CD4-positive, CD25-positive, alpha-beta regulatory T cell (primary cell): Measurements from ENCODE around the gene GRIK1. TPM values are rescaled to one million over a fixed set of nuclear protein-coding genes. Genes with fewer than 3 reads are reported as not detected.

Source experiments
- ATAC-seq, 2 donors: fragments of 150-1000 bp; cut with Tn5 transposase; one replicate each; pipeline ENCODE4 v1.10.0; 2021; ENCODE audit warnings: low read depth in 2 of 2, moderate number of reproducible peaks in 2 of 2, moderate library complexity in 1 of 2
- DNase-seq, 3 donors: peaks; one replicate each; pipeline versions ENCODE4 v3.0.0 to v3.0.0-alpha.2; 2012 to 2022; ENCODE audit warnings: mixed read lengths in 1 of 3
- H3K27ac ChIP-seq: one replicate; pipeline ENCODE4 v1.7.0; 2013; ENCODE audit warnings: mild to moderate bottlenecking, low read length; ENCODE audit not compliant: insufficient read depth, poor library complexity, severe bottlenecking
- H3K27me3 ChIP-seq: one replicate; pipeline ENCODE4 v1.7.0; 2013; ENCODE audit warnings: low read length; ENCODE audit not compliant: control insufficient read depth, insufficient read depth
- H3K36me3 ChIP-seq: one replicate; pipeline ENCODE4 v1.7.0; 2013; ENCODE audit warnings: mild to moderate bottlenecking, low read length, moderate library complexity; ENCODE audit not compliant: control insufficient read depth, insufficient read depth
- H3K4me1 ChIP-seq: 2 replicates; pipeline ENCODE4 v1.7.0; 2013; ENCODE audit warnings: mild to moderate bottlenecking, low read length; ENCODE audit not compliant: insufficient read depth, control insufficient read depth, poor library complexity, severe bottlenecking
- H3K4me3 ChIP-seq: one replicate; pipeline ENCODE4 v1.7.0; 2013; ENCODE audit warnings: low read depth, mild to moderate bottlenecking, low read length, moderate library complexity
- H3K9me3 ChIP-seq, 2 experiments: 1 replicate in 1 of 2; 2 replicates in 1 of 2; pipeline ENCODE4 v1.7.0; 2013; ENCODE audit warnings: low read length in 2 of 2, mild to moderate bottlenecking in 1 of 2, moderate library complexity in 1 of 2; ENCODE audit not compliant: control insufficient read depth in 2 of 2
- H3K27ac Mint-ChIP-seq, 3 donors: one replicate each; pipeline ENCODE4 v1.8.0; 2020 to 2022; ENCODE audit warnings: mild to moderate bottlenecking in 3 of 3, mixed read lengths in 3 of 3, moderate library complexity in 2 of 3
- H3K27me3 Mint-ChIP-seq: one replicate; pipeline ENCODE4 v1.8.0; 2022; ENCODE audit warnings: mild to moderate bottlenecking, mixed read lengths
- H3K36me3 Mint-ChIP-seq: one replicate; pipeline ENCODE4 v1.8.0; 2020; ENCODE audit warnings: mixed read lengths
- H3K4me1 Mint-ChIP-seq, 4 donors: one replicate each; pipeline ENCODE4 v1.8.0; 2020 to 2022; ENCODE audit warnings: mixed read lengths in 4 of 4, mild to moderate bottlenecking in 1 of 4
- H3K4me3 Mint-ChIP-seq, 4 donors: one replicate each; pipeline ENCODE4 v1.8.0; 2020 to 2022; ENCODE audit warnings: mild to moderate bottlenecking in 4 of 4, mixed read lengths in 4 of 4, moderate library complexity in 3 of 4
- H3K9me3 Mint-ChIP-seq, 7 donors: one replicate each; pipeline ENCODE4 v1.8.0; 2020 to 2022; ENCODE audit warnings: mixed read lengths in 7 of 7, mild to moderate bottlenecking in 3 of 7, moderate library complexity in 2 of 7
- polyA plus RNA-seq, 4 donors: library from polyadenylated mRNA; unstranded; fragments of 300-500 nt; fragmentation: Illumina TruSeq; gene quantifications; one replicate each; pipeline ENCODE4 v1.2.3, GENCODE V29; 2021
- total RNA-seq: library from RNA; stranded (reverse); gene quantifications from one replicate; pipeline ENCODE4 v1.2.3, GENCODE V29; 2022

The GRIK1 gene
- total and polyA plus RNA-seq, 5 donors from 2014 or later = 0.06 TPM; not detected in 4

DNA sequence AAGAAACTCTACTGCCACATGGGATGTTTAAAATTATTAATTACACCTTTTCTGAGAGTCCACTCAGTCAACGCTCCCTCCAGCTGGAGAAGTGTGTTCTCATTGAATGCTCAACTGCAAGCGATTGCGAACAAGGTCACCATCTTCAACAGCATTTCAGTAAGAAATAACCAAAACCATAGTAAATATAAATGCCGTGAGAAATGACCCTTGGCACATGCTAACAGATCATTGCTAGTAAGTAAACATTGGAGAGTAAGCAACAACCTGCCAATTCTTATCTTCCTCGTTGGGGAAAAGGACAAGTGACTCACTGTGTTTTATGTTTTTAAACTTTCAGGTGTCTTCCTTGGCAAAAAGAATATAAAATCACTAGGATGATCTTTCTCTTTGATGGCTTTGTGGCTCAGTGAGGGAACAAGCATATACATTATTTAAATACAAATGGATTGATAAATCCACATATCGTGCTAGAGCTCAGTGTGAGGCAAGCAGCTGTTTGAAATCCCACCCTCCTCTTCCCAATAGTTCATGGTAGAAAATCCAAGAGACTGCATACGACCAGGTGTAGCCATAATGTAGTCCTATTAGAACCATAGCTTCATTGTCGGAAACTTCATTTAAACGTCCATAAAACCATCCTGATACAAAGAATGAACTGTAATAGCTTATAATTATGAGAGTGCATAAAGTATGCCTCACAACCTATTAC lies 214.6 kb downstream of the GRIK1 start:
- Mint-ChIP-seq H3K36me3 (no peaks in the 10 kb centered on the region), H3K4me3 (no peak overlapping the region), H3K4me1 (no peaks in the 10 kb centered on the region), H3K9me3 (peaks cover 0 to 4% (median 0%) of the 10 kb centered on the region in 7 donors), H3K27me3 (no peaks in the 10 kb centered on the region), H3K27ac (no peak overlapping the region)
- no peak overlapping the region for H3K27ac ChIP-seq
- no peaks in the 10 kb centered on the region for H3K4me1 ChIP-seq
- no peak for ATAC-seq
- no peaks in the 10 kb centered on the region for H3K9me3 ChIP-seq
- no peak for DNase-seq
- H3K27me3 ChIP-seq = no peaks in the 10 kb centered on the region
- no peaks in the 10 kb centered on the region for H3K36me3 ChIP-seq
- no peak overlapping the region for H3K4me3 ChIP-seq

DNA sequence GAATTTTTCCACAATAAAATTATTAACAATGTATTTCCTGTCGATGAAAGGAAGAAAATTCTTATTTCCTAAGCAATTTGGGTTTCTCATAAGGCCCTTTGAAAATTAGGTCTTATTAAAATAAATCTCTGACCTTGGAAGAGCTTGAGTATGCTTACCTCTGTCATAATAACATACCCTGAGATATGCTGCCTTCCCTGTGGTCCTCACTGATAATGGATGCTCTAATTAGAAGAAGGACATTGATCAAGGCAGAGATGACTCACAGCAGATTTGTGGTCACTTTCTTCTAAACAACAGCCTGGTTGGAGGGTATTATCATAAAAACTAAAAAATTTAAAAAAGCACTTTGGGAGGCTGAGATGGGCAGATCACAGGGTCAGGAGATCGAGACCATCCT lies 217.8 kb downstream of the GRIK1 start:
- H3K27me3 ChIP-seq = no peaks in the 10 kb centered on the region
- Mint-ChIP-seq H3K27me3 (no peaks in the 10 kb centered on the region), H3K36me3 (no peaks in the 10 kb centered on the region), H3K4me1 (no peaks in the 10 kb centered on the region), H3K9me3 (peaks cover 0 to 3% (median 0%) of the 10 kb centered on the region in 7 donors), H3K4me3 (no peak overlapping the region), H3K27ac (no peak overlapping the region)
- H3K9me3 ChIP-seq = no peaks in the 10 kb centered on the region
- no peak overlapping the region for H3K4me3 ChIP-seq
- ATAC-seq = no peak
- H3K27ac ChIP-seq = no peak overlapping the region
- no peaks in the 10 kb centered on the region for H3K36me3 ChIP-seq
- DNase-seq = no peak
- H3K4me1 ChIP-seq = no peaks in the 10 kb centered on the region

DNA sequence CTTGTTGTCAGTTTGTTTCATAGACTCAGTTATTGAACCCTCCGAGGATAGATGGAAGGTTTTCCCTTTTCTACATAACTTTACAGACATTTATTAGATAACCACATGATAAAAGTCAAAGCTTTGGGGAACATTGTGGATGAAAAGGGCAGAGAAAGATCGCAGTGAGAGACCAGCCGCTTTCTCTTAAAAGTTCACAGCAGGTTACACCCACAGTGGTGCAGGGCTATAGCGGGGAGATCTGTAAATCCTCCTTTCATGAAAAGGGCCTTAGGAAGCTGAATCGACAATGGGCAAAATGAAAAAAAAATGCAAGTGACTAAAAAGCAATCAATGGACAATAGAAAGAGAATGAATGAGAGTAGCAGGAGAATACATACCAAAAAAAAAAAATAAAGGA lies 218.6 kb downstream of the GRIK1 start:
- no peak for ATAC-seq
- H3K4me3 ChIP-seq = no peak overlapping the region
- H3K27ac ChIP-seq = no peak overlapping the region
- H3K4me1 Mint-ChIP-seq = no peaks in the 10 kb centered on the region
- H3K9me3 Mint-ChIP-seq = peaks cover 0 to 3% (median 0%) of the 10 kb centered on the region in 7 donors
- H3K27me3 Mint-ChIP-seq = no peaks in the 10 kb centered on the region
- H3K4me1 ChIP-seq = no peaks in the 10 kb centered on the region
- H3K36me3 ChIP-seq = no peaks in the 10 kb centered on the region
- no peaks in the 10 kb centered on the region for H3K9me3 ChIP-seq
- H3K36me3 Mint-ChIP-seq = no peaks in the 10 kb centered on the region
- DNase-seq = no peak
- H3K4me3 Mint-ChIP-seq = no peak overlapping the region
- H3K27me3 ChIP-seq = no peaks in the 10 kb centered on the region
- no peak overlapping the region for H3K27ac Mint-ChIP-seq

DNA sequence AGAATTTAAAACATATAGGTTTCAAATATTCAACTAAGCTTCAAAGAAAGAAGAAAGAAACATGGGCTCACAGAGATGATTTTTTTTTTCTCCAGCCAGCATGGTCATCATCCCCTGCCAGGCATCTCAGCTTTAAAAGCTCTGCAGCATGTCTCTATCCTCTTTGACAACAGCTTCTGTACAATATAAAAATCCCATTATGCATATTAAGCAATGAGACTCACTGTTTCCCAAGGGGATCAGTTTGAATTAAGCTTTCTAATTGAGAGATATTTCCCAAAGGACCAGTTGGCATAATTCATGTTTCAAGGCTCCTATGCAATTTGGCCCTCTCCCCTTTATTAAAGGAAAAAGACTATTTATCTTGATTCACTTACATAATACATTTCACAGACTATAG lies 220.3 kb downstream of the GRIK1 start:
- H3K36me3 ChIP-seq = no peaks in the 10 kb centered on the region
- H3K36me3 Mint-ChIP-seq = no peaks in the 10 kb centered on the region
- peaks cover 0 to 4% (median 2%) of the 10 kb centered on the region in 7 donors for H3K9me3 Mint-ChIP-seq
- no peaks in the 10 kb centered on the region for H3K9me3 ChIP-seq
- ATAC-seq (no peak), DNase-seq (no peak)
- no peak overlapping the region for H3K27ac Mint-ChIP-seq
- H3K4me3 Mint-ChIP-seq = no peak overlapping the region
- no peaks in the 10 kb centered on the region for H3K4me1 Mint-ChIP-seq
- no peaks in the 10 kb centered on the region for H3K27me3 Mint-ChIP-seq
- no peak overlapping the region for H3K27ac ChIP-seq
- no peaks in the 10 kb centered on the region for H3K4me1 ChIP-seq
- H3K4me3 ChIP-seq = no peak overlapping the region
- H3K27me3 ChIP-seq = no peaks in the 10 kb centered on the region

DNA sequence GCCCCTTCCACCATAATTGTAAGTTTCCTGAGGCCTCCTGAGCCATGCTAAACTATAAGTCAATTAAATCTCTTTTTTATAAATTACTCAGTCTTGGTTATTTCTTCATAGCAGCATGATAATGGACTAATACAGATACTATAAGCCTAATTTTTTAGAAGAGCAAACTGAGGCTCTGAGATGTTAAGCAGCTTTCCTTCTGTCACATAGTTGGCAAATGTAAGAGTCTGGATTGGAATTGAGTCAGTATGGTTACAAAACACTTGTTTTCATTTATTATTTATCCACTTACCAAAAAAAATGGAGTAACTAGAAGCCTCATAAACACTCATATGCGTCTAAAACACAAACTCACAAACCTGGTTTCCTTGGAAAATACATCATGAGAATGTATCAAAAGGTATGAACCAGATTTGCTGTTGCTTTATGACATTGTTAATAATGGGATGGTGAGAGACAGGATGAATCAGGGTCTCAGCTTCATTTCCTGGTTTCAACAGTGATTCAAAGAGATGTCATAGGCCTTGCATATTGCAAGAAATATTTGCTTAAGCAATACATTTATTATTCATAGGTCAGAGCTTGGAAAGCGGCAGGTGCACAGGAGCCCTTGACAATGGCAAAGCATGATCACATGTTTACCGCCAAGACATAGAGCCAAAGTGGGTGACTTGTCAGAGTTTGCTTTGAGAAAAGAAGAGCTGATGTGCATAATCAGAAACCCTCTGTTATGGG lies 221.5 kb downstream of the GRIK1 start:
- Mint-ChIP-seq H3K4me1 (no peaks in the 10 kb centered on the region), H3K27me3 (no peaks in the 10 kb centered on the region), H3K9me3 (peaks cover 0 to 4% (median 2%) of the 10 kb centered on the region in 7 donors), H3K27ac (no peak overlapping the region), H3K36me3 (no peaks in the 10 kb centered on the region), H3K4me3 (no peak overlapping the region)
- Histone ChIP-seq H3K4me1 (no peaks in the 10 kb centered on the region), H3K27ac (no peak overlapping the region), H3K4me3 (no peak overlapping the region), H3K36me3 (no peaks in the 10 kb centered on the region), H3K27me3 (no peaks in the 10 kb centered on the region), H3K9me3 (no peaks in the 10 kb centered on the region)
- ATAC-seq (no peak), DNase-seq (no peak)

DNA sequence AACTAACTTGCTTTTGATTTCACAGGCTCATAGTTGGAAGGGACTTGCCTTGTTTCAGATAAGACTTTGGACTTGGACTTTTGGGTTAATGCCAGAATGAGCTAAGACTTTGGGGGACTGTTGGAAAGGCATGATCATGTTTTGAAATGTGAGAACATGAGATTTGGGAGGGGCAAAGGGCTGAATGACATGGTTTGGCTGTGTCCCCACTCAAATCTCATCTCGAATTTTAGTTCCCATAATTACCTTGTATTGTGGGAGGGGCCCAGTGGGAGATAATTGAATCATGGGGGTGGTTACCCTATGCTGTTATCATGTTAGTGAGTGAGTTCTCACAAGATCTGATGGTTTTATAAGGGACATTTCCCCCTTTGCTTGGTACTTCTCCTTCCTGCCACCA lies 222.1 kb downstream of the GRIK1 start:
- no peaks in the 10 kb centered on the region for H3K4me1 ChIP-seq
- H3K27me3 ChIP-seq = no peaks in the 10 kb centered on the region
- Mint-ChIP-seq H3K4me1 (no peaks in the 10 kb centered on the region), H3K9me3 (peaks cover 0 to 4% (median 2%) of the 10 kb centered on the region in 7 donors), H3K27me3 (no peaks in the 10 kb centered on the region), H3K4me3 (no peak overlapping the region), H3K27ac (no peak overlapping the region), H3K36me3 (no peaks in the 10 kb centered on the region)
- no peak overlapping the region for H3K27ac ChIP-seq
- ATAC-seq = no peak
- no peaks in the 10 kb centered on the region for H3K9me3 ChIP-seq
- no peak for DNase-seq
- H3K4me3 ChIP-seq = no peak overlapping the region
- H3K36me3 ChIP-seq = no peaks in the 10 kb centered on the region

DNA sequence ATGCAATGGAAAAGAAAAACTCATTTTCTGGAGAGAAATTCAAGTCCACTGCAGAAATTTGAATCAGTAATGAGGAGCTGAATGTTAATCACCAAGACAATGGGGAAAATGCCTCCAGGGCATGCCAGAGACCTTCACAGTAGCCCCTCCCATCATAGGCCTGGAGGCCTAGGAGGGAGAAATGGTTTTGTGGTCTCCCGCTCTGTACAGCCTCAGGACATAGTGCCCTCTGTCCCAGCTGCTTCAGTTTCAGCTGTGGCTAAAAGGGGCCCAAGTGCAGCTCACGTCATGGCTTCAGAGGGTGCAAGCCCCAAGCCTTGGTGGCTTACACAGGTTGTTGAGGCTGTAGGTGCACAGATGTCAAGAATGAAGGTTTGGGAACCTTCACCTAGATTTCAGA lies 223.0 kb downstream of the GRIK1 start:
- H3K9me3 Mint-ChIP-seq = peaks cover 0 to 4% (median 2%) of the 10 kb centered on the region in 7 donors
- DNase-seq (no peak), ATAC-seq (no peak)
- Histone ChIP-seq H3K4me1 (no peaks in the 10 kb centered on the region), H3K9me3 (no peaks in the 10 kb centered on the region), H3K27ac (no peak overlapping the region), H3K27me3 (no peaks in the 10 kb centered on the region), H3K36me3 (no peaks in the 10 kb centered on the region), H3K4me3 (no peak overlapping the region)
- no peaks in the 10 kb centered on the region for H3K27me3 Mint-ChIP-seq
- no peak overlapping the region for H3K4me3 Mint-ChIP-seq
- no peaks in the 10 kb centered on the region for H3K4me1 Mint-ChIP-seq
- no peaks in the 10 kb centered on the region for H3K36me3 Mint-ChIP-seq
- no peak overlapping the region for H3K27ac Mint-ChIP-seq

DNA sequence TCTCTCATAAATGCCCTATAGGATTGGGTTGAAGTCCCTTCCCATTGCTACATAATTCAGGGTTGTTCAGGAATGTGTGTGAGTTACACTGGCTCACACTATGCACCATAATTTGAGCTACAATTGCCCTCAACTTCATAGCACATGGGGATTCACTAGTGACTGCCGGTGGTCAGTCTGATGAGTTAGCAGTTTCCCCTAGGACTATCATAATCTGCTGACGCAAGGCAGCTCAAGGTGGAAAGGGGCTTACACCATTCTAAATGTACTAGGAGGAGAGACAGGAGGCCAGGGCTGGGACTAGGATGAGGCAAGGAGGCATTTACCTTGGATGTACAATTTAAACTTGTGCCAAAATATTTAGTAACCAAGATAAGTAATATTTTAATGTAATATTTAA lies 224.7 kb downstream of the GRIK1 start:
- no peak overlapping the region for H3K4me3 Mint-ChIP-seq
- H3K9me3 Mint-ChIP-seq = peaks cover 0 to 4% (median 2%) of the 10 kb centered on the region in 7 donors
- no peaks in the 10 kb centered on the region for H3K4me1 Mint-ChIP-seq
- Histone ChIP-seq H3K36me3 (no peaks in the 10 kb centered on the region), H3K4me1 (no peaks in the 10 kb centered on the region), H3K9me3 (no peaks in the 10 kb centered on the region), H3K4me3 (no peak overlapping the region), H3K27me3 (no peaks in the 10 kb centered on the region), H3K27ac (no peak overlapping the region)
- no peak overlapping the region for H3K27ac Mint-ChIP-seq
- DNase-seq (no peak), ATAC-seq (no peak)
- H3K36me3 Mint-ChIP-seq = no peaks in the 10 kb centered on the region
- H3K27me3 Mint-ChIP-seq = no peaks in the 10 kb centered on the region
